HEK293T (cell line): ENCODE data around the gene MTERF4.

ENCODE experiments used
- BHLHE40 ChIP-seq: fragments of 450-650 bp; IDR thresholded peaks from 2 replicates; pipeline ENCODE4 v1.6.1; 2016; ENCODE audit warnings: mild to moderate bottlenecking, moderate library complexity, borderline replicate concordance
- FOXK2 ChIP-seq: fragments of 450-650 bp; IDR thresholded peaks from 2 replicates; pipeline ENCODE4 v1.6.1; 2016; ENCODE audit warnings: mild to moderate bottlenecking
- FOXM1 ChIP-seq: fragments of 450-650 bp; IDR thresholded peaks from 2 replicates; pipeline ENCODE4 v1.6.1; 2017; ENCODE audit warnings: mild to moderate bottlenecking, borderline replicate concordance
- HDGF ChIP-seq: fragments of 450-650 bp; IDR thresholded peaks from 2 replicates; pipeline ENCODE4 v1.6.1; 2017; ENCODE audit warnings: antibody characterized with exemption, borderline replicate concordance
- SP1 ChIP-seq: fragments of 450-650 bp; IDR thresholded peaks from 2 replicates; pipeline ENCODE4 v1.6.1; 2017
- SUZ12 ChIP-seq: fragments of 450-650 bp; IDR thresholded peaks from 2 replicates; pipeline ENCODE4 v1.6.1; 2016; ENCODE audit warnings: mild to moderate bottlenecking
- TARDBP ChIP-seq: fragments of 450-650 bp; IDR thresholded peaks from 2 replicates; pipeline ENCODE4 v1.6.1; 2016

GRCh38 chr2:241087420-241088268, 14.4 kb downstream of the MTERF4 start:
- TF ChIP-seq BHLHE40: no peak
- no peak for TF ChIP-seq TARDBP
- TF ChIP-seq SP1: no peak
- no peak for TF ChIP-seq FOXM1
- no peak for TF ChIP-seq FOXK2
- no peak for TF ChIP-seq HDGF
- TF ChIP-seq SUZ12: no peak
